ENCODE measurements around the gene GLIPR1. TPM values are rescaled to one million over a fixed set of nuclear protein-coding genes. Genes with fewer than 3 reads are reported as not detected.
A peak's percentile ranks its signal among the peaks of the same experiment; 100 is the strongest.

Gene GLIPR1
- total and polyA plus RNA-seq, 4 donors, result 3.7 to 33.8 (median 19.8) TPM

GRCh38 chr12:75477137-75477536, 3.4 kb upstream of the GLIPR1 start:
- Histone ChIP-seq H3K9me3 (ENCODE audit: control insufficient read depth in 4 of 4, insufficient read depth in 3 of 4, low read length in 3 of 4) (no peaks in the 10 kb centered on the region), H3K27me3 (ENCODE audit: control insufficient read depth in 3 of 3, insufficient read depth in 3 of 3, low read length in 2 of 3) (no peaks in the 10 kb centered on the region), H3K27ac (ENCODE audit: low read depth in 1 of 2, low read length in 1 of 2) (no peak overlapping the region), H3K36me3 (ENCODE audit: control insufficient read depth in 4 of 4, insufficient read depth in 4 of 4, low read length in 4 of 4) (no peaks in the 10 kb centered on the region), H3K4me3 (no peak overlapping the region), H3K9ac (ENCODE audit: insufficient read depth in 1 of 2, low read length in 2 of 2) (no peak overlapping the region), H3K4me1 (ENCODE audit: control insufficient read depth in 5 of 5, insufficient read depth in 5 of 5, low read length in 5 of 5) (peaks cover 0 to 4% (median 2%) of the 10 kb centered on the region in 5 donors)
- ATAC-seq (ENCODE audit: insufficient read depth, low FRiP score), result no peak
- DNase-seq, result no peak
- 82% methylated on average over 2 of the region's 2 CpGs for WGBS, 2 donors
- no peak for TF ChIP-seq CTCF (IDR thresholded peaks at IDR 0.05; ENCODE audit: control extremely low read depth, extremely low read depth)

- Histone ChIP-seq H3K27ac (ENCODE audit: low read depth in 1 of 2, low read length in 1 of 2) (no peak overlapping the region), H3K4me3 (no peak overlapping the region), H3K9me3 (ENCODE audit: control insufficient read depth in 4 of 4, insufficient read depth in 3 of 4, low read length in 3 of 4) (no peaks in the 10 kb centered on the region), H3K36me3 (ENCODE audit: control insufficient read depth in 4 of 4, insufficient read depth in 4 of 4, low read length in 4 of 4) (no peaks in the 10 kb centered on the region), H3K9ac (ENCODE audit: insufficient read depth in 1 of 2, low read length in 2 of 2) (no peak overlapping the region), H3K27me3 (ENCODE audit: control insufficient read depth in 3 of 3, insufficient read depth in 3 of 3, low read length in 2 of 3) (no peaks in the 10 kb centered on the region), H3K4me1 (ENCODE audit: control insufficient read depth in 5 of 5, insufficient read depth in 5 of 5, low read length in 5 of 5) (peaks cover 0 to 4% (median 2%) of the 10 kb centered on the region in 5 donors)
- WGBS, 2 donors, result 23 to 47% methylated on average over 5 of the region's 5 CpGs
- DNase-seq (peak in 2 of 3 donors; percentile 29 to 52), ATAC-seq (ENCODE audit: insufficient read depth, low FRiP score) (no peak)
- TF ChIP-seq CTCF (IDR thresholded peaks at IDR 0.05; ENCODE audit: control extremely low read depth, extremely low read depth), result no peak
Measured at GRCh38 chr12:75478116-75478794, 2.3 kb upstream of the GLIPR1 start.

GRCh38 chr12:75479963-75480461, 543 bp upstream of the GLIPR1 start:
- ATAC-seq (ENCODE audit: insufficient read depth, low FRiP score) (no peak), DNase-seq (peak in 1 of 3 donors; percentile 45)
- peaks cover 0 to 4% (median 2%) of the 10 kb centered on the region in 5 donors for H3K4me1 ChIP-seq (ENCODE audit: control insufficient read depth in 5 of 5, insufficient read depth in 5 of 5, low read length in 5 of 5)
- H3K27me3 ChIP-seq (ENCODE audit: control insufficient read depth in 3 of 3, insufficient read depth in 3 of 3, low read length in 2 of 3), result no peaks in the 10 kb centered on the region
- peak overlapping the region; percentile 42 to 64 for H3K27ac ChIP-seq (ENCODE audit: low read depth in 1 of 2, low read length in 1 of 2)
- no peak for TF ChIP-seq CTCF (IDR thresholded peaks at IDR 0.05; ENCODE audit: control extremely low read depth, extremely low read depth)
- WGBS, 2 donors, result 26 to 39% methylated on average over 2 of the region's 2 CpGs
- H3K9me3 ChIP-seq (ENCODE audit: control insufficient read depth in 4 of 4, insufficient read depth in 3 of 4, low read length in 3 of 4), result no peaks in the 10 kb centered on the region
- H3K4me3 ChIP-seq, result no peak overlapping the region
- H3K36me3 ChIP-seq (ENCODE audit: control insufficient read depth in 4 of 4, insufficient read depth in 4 of 4, low read length in 4 of 4), result no peaks in the 10 kb centered on the region
- peak overlapping the region in 1 of 2 donors; percentile 16 for H3K9ac ChIP-seq (ENCODE audit: insufficient read depth in 1 of 2, low read length in 2 of 2)

All from lung (tissue), 12 donors.